ENCODE data around the gene ZFP1. TPM values are rescaled to one million over a fixed set of nuclear protein-coding genes. Genes with fewer than 3 reads are reported as not detected.

ZFP1 gene
- total and polyA plus RNA-seq, 2 of the 4 experiments (the other 2 are of a cell fraction), result 3.8 to 16.0 TPM

GRCh38 chr16:75104836-75105235 is 43.5 kb upstream of the ZFP1 start:
- no peak overlapping the region for H4K8ac ChIP-seq (ENCODE audit: low read depth in 2 of 2, low read length in 2 of 2)
- no peaks in the 10 kb centered on the region for H3K9me3 ChIP-seq (ENCODE audit: control insufficient read depth, insufficient read depth, low read length)
- H3K4me1 ChIP-seq (ENCODE audit: control insufficient read depth, insufficient read depth, low read length), result peaks cover 41% of the 10 kb centered on the region
- ATAC-seq (ENCODE audit: low read depth) (no peak), DNase-seq (no peak)
- H2BK120ac ChIP-seq (ENCODE audit: low read depth, low read length), result no peak overlapping the region
- no peak overlapping the region for H3K4me2 ChIP-seq (ENCODE audit: low read depth, low read length)
- CTCF ChIA-PET, result interaction anchor here (0.8 kb wide), 1 partner anchor 43 kb away, joined by 3 read pairs; no protein-coding TSS in a partner anchor
- POLR2A ChIA-PET (ENCODE audit: unreplicated experiment), result no interaction called here
- peak overlapping the region; percentile 35; the same call in 1 of the 2 replicates for H2AK5ac ChIP-seq (ENCODE audit: low read depth, low read length)
- peak overlapping the region; percentile 38; the same call in 1 of the 2 replicates for H3K4ac ChIP-seq (ENCODE audit: low read depth, low read length)
- H3K56ac ChIP-seq (ENCODE audit: extremely low read depth, insufficient read depth, low read length), result no peak overlapping the region
- H3K23ac ChIP-seq (ENCODE audit: low read depth, low read length), result no peak overlapping the region
- peak overlapping the region; percentile 39; the same call in 1 of the 2 replicates for H3K18ac ChIP-seq (ENCODE audit: low read depth, low read length)
- H3K14ac ChIP-seq (replicated peaks; ENCODE audit: low read depth, low read length), result no peak overlapping the region
- dilution Hi-C loops (cut with HindIII; ENCODE audit: low sequenced_read_pairs, unreplicated experiment), result no loop called here
- no peak overlapping the region for H2BK15ac ChIP-seq (ENCODE audit: low read depth, low read length)
- no peak overlapping the region for H2AK9ac ChIP-seq (replicated peaks; ENCODE audit: low read depth, low read length, poor library complexity)
- in situ Hi-C loops (cut with MboI; ENCODE audit: low sequenced_read_pairs), result loop anchor here (5.0 kb wide), 1 partner anchor 103 kb away; no protein-coding TSS in a partner anchor
- no peak overlapping the region for H3K9ac ChIP-seq (ENCODE audit: low read depth, low read length)
- no peaks in the 10 kb centered on the region; the same call in 1 of the 2 replicates for H3K36me3 ChIP-seq (ENCODE audit: control insufficient read depth, insufficient read depth, low read length)
- H3K27me3 ChIP-seq (ENCODE audit: control insufficient read depth, insufficient read depth, low read length), result no peaks in the 10 kb centered on the region
- 80% methylated on average over 2 of the region's 11 CpGs; no CpG with 5 or more reads in 1 of the 2 experiments for WGBS, 2 experiments (ENCODE audit: extremely low coverage in 2 of 2, insufficient read length in 1 of 2)
- no peak overlapping the region for H3K4me3 ChIP-seq (ENCODE audit: insufficient read depth, low read depth, low read length)
- no TSS peak for BruUV-seq (replicated peaks)
- H3K9me1 ChIP-seq (ENCODE audit: insufficient read depth, low read length), result peaks cover 31% of the 10 kb centered on the region
- H4K91ac ChIP-seq (ENCODE audit: insufficient read depth, low read depth, low read length), result peak overlapping the region; percentile 4; the same call in 1 of the 2 replicates
- no peak overlapping the region for H2BK5ac ChIP-seq (ENCODE audit: low read depth, low read length, poor library complexity, severe bottlenecking)
- peaks cover 15 to 70% of the 10 kb centered on the region in 2 experiments for H3K79me1 ChIP-seq (ENCODE audit: low read depth in 1 of 2, low read length in 2 of 2)
- H2BK20ac ChIP-seq (ENCODE audit: low read depth, low read length), result no peak overlapping the region
- H3K27ac ChIP-seq (ENCODE audit: insufficient read depth, low read length), result peak overlapping the region; percentile 84; the same call in 1 of the 2 replicates
- H2AFZ ChIP-seq (replicated peaks; ENCODE audit: low read length, poor library complexity), result no peak overlapping the region
- H4K20me1 ChIP-seq (ENCODE audit: insufficient read depth, low read length), result no peaks in the 10 kb centered on the region
- H4K5ac ChIP-seq (ENCODE audit: low read depth, low read length), result no peak overlapping the region; the same call in 1 of the 2 replicates
- intact Hi-C loops (cut with micrococcal nuclease), result no loop called here
- TF ChIP-seq RAD21 (IDR thresholded peaks at IDR 0.05; ENCODE audit: low read length), result no peak
- TF ChIP-seq SMC3 (IDR thresholded peaks at IDR 0.05; ENCODE audit: low read depth, low read length), result no peak
- no peak for TF ChIP-seq MAFK (IDR thresholded peaks at IDR 0.05; ENCODE audit: low read depth, low read length)
- TF ChIP-seq USF2 (IDR thresholded peaks at IDR 0.05; ENCODE audit: low read depth, low read length), result no peak
- TF ChIP-seq ELK1 (IDR thresholded peaks at IDR 0.05; ENCODE audit: borderline replicate concordance, low read depth, low read length), result no peak
- TF ChIP-seq RFX5 (IDR thresholded peaks at IDR 0.05; ENCODE audit: low read depth, low read length), result no peak
- TF ChIP-seq POLR2A (IDR thresholded peaks at IDR 0.05; ENCODE audit: low read depth, low read length), result no peak
- no peak for TF ChIP-seq RCOR1 (IDR thresholded peaks at IDR 0.05; ENCODE audit: insufficient replicate concordance, low read length)
- no peak for TF ChIP-seq MAZ (IDR thresholded peaks at IDR 0.05; ENCODE audit: borderline replicate concordance, low read depth, low read length)
- TF ChIP-seq CEBPB (IDR thresholded peaks at IDR 0.05; ENCODE audit: low read depth, low read length), result no peak
- TF ChIP-seq MXI1 (IDR thresholded peaks at IDR 0.05; ENCODE audit: borderline replicate concordance, low read depth, low read length), result no peak
- no peak for TF ChIP-seq BHLHE40 (IDR thresholded peaks at IDR 0.05; ENCODE audit: low read depth, low read length)
- TF ChIP-seq CTCF (conservative IDR thresholded peaks at IDR 0.05; ENCODE audit: low read depth, low read length), result no peak
- TF ChIP-seq CHD1 (IDR thresholded peaks at IDR 0.05; ENCODE audit: low read depth, low read length), result no peak
- TF ChIP-seq NFE2L2 (IDR thresholded peaks at IDR 0.05; ENCODE audit: low read depth, low read length), result no peak
- no peak for TF ChIP-seq FOS (IDR thresholded peaks at IDR 0.05; ENCODE audit: low read depth, low read length)

Data from IMR-90 (cell line).